Right hindlimb (tissue), 1 donor: ENCODE data around the gene DRC7.

Experiments used
- DNase-seq: peaks from one replicate; pipeline ENCODE4 v3.0.0-alpha.2; 2018

Gene DRC7, protein sequence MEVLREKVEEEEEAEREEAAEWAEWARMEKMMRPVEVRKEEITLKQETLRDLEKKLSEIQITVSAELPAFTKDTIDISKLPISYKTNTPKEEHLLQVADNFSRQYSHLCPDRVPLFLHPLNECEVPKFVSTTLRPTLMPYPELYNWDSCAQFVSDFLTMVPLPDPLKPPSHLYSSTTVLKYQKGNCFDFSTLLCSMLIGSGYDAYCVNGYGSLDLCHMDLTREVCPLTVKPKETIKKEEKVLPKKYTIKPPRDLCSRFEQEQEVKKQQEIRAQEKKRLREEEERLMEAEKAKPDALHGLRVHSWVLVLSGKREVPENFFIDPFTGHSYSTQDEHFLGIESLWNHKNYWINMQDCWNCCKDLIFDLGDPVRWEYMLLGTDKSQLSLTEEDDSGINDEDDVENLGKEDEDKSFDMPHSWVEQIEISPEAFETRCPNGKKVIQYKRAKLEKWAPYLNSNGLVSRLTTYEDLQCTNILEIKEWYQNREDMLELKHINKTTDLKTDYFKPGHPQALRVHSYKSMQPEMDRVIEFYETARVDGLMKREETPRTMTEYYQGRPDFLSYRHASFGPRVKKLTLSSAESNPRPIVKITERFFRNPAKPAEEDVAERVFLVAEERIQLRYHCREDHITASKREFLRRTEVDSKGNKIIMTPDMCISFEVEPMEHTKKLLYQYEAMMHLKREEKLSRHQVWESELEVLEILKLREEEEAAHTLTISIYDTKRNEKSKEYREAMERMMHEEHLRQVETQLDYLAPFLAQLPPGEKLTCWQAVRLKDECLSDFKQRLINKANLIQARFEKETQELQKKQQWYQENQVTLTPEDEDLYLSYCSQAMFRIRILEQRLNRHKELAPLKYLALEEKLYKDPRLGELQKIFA

DNA sequence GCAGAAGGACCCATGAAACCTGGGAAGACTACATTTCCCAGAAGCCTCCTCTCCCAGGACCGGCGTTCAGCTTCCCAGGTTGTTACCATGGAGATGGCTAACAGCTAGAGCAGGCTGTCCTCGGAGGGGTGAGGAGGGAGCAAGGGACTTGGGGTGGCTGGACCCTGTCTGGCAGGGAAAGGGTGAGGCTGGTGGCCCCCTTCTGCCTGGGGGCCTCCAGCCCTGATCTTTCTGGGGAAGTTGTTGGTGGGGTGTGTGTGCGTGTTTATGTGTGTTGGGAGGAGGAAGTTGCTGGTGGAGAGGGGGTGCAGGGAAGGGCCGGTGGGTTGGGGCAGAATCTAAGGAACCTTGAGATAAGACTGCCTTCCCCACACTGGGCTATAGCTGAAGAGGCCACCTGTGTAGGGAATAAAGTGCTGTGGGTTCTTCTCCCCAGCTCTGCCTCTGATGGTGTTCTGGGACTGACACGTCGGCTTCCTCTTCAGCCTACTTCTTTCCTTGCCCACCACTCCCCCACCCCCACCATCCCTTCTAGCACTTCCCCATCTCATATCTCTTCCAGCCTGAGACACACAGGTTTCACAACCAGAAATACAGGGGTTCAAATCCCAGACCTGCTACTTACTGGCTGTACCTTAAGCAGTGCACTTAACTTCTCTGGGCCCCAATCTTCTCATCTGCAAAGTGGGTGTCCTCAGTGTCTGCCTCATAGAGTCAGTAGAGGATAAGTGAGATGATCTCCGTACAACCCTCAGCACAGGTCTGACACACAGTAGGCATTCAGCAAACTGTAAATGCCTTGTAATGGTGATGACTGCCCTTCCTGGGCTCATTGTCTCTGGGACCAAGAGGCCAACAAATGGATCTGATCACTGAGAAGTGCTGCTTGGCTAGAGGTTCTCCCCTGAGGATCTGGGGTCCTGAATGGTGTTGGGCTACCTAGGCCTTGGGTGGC lies at the start of gene DRC7:
Gene DRC7, plus strand, starts transcription at position 82 of the 955 bp plus-strand sequence. CDS start 3,144 bp downstream, outside the sequence.
- no peak for DNase-seq

DNA sequence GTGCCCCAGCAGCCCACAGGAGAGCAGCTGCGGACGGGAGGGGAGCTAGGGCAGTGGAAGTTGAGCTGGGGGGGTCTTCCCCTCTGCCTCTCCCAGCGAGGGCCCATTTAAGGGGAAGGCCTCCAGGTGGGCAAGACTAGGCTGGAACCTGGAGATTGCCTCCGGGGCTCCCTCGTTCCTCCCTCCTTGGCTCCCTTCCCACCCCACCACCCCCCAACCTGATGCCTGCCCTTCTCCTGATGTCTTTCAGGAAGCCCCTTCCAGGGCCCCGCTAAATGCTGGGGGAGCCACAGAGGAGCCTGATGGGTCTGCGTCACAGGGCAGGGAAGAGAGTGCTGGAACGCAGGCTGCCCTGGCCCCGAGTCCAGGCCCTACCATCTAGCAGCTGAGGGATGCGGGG lies 49.4 kb upstream of the DRC7 start:
- no peak for DNase-seq

GRCh38 chr16:57645691-57646387 lies 48.8 kb upstream of the DRC7 start:
- DNase-seq = peak; percentile 77

GRCh38 chr16:57646388-57647039 lies 48.1 kb upstream of the DRC7 start:
- DNase-seq = no peak

GRCh38 chr16:57647136-57647875 lies 47.3 kb upstream of the DRC7 start:
- DNase-seq = no peak

DNA sequence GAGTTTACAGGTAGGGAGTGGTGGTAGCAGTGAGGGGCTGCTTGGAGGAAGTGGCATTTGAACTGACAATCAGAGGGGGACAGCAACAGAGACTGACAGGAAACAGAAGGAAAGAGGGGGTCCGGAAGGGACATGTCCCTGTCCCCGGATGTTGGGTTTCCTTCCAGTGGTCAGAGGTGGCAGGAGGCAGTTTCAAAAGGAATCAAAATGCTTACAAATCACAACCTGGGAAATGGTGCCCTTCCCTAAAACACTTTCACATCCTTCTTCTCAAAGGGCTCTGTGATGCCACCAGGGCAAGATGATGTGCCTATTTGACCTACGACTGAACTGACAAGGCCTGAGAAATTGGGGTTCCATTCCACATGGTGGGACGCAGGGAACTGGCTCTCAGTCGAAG lies 46.5 kb upstream of the DRC7 start:
- DNase-seq = no peak

DNA sequence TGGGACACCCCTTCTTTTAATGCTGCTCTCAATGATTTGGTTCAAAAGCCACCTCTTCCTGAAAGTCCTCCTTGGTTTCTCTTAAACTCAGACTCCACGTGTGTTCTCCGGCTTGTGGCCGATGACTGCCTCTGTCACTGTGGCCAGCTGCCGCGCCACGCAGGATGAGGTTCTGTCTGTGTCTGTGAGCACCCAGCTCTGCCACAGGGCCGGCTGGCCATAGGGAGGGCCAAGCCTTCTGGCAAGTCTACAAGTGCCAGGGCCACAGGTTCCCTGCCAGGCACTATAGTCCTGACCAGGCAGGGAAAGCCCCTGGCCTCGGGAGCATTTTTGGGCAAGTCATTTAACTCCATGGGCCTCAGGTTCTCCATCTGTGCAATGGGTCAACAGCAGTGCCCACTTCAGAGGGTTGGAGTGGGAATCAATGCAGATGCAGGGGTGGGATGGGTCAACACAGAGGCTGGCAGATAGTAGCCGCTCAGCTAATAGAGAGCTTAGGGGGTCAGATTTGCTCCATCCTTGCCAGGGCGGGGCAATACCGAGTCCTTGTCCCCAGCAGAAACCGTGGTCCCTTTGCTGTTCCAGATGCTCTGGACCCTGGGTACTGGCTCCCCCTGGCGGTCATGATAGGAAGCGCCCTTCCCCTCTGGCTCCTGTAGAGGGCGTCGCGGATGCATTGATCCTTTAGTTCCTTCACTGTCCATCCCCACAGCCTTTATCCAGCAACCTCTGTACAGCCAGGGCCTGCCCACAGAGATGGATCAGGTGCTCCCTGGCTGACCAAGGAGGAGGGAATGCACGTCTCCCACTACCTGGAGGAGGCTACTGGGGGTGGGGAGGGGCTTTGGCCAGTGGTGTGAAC lies 45.8 kb upstream of the DRC7 start:
- peak; percentile 83 for DNase-seq

GRCh38 chr16:57649443-57649751 lies 45.2 kb upstream of the DRC7 start:
- DNase-seq = no peak

- DNase-seq = no peak
Measured at GRCh38 chr16:57649846-57650245, 44.8 kb upstream of the DRC7 start.

DNA sequence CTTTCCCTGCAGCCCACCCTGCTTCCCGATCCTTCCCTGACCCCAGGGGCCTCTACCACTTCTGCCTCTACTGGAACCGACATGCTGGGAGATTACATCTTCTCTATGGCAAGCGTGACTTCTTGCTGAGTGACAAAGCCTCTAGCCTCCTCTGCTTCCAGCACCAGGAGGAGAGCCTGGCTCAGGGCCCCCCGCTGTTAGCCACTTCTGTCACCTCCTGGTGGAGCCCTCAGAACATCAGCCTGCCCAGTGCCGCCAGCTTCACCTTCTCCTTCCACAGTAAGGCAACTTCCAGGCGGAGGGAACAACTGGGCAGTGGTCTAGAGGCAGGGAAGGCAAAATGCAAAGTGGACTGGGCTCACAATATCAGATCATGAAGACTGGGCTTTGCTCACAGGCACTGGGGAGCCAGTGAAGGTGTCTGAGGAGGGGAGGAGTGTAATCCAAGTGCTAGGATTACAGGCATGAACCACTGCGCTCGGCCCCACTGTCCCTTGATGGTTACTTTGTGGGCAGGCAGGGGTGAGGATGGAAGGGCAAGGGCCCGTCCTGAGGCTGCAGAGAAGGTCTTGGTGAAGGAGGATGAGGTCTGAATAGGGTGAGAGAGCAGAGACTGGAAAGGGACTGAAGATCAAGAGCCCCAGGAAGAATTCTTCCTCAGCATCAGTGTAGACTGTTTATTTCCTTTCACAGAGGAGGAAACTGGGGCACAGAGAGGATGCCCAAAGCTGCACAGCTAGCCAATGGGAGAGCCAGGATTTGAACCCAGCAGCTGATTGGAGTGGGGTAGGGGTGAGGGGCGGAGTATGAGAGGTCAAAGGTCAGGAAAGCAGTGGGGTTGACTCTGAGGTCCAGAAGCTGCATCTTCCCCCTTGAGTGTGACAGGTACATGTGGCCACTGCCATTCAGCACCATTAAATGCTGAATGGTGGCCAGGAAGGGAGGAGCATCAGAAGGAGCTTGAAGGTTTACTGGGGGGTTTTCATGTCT lies 43.0 kb upstream of the DRC7 start:
- DNase-seq = no peak

GRCh38 chr16:57652695-57653471 lies 41.7 kb upstream of the DRC7 start:
- no peak for DNase-seq

DNA sequence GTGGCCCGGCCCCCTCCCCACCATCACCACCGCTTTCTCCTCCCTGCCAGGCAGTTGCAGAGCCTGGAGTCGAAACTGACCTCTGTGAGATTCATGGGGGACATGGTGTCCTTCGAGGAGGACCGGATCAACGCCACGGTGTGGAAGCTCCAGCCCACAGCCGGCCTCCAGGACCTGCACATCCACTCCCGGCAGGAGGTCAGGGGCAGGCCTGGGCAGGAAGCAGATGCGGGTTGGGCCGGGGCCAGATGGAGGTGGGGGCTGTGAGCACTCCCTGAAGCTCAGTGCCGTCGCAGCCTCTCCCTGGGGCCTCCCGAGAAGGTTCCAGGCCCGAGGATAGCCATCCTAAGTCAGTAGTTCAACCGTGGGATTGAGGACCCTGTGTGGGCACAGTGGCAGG lies 40.7 kb upstream of the DRC7 start:
- peak; percentile 58 for DNase-seq

GRCh38 chr16:57656342-57656955 lies 38.2 kb upstream of the DRC7 start:
- DNase-seq = no peak

- no peak for DNase-seq
Measured at GRCh38 chr16:57657228-57657627, 37.4 kb upstream of the DRC7 start.

GRCh38 chr16:57658130-57658877 lies 36.3 kb upstream of the DRC7 start:
- no peak for DNase-seq

- DNase-seq = no peak
Measured at GRCh38 chr16:57658878-57659674, 35.5 kb upstream of the DRC7 start.
